WERI-Rb-1 (cell line): ENCODE data around the gene EFCAB6.

ENCODE experiments used
- DNase-seq: peaks from one replicate; pipeline ENCODE4 v3.0.0-alpha.2; 2020
- H3K27ac ChIP-seq: fragments of 250-450 bp; sonication (Bioruptor Pico); 2 replicates; pipeline ENCODE4 v1.5.1; 2020; ENCODE audit warnings: mild to moderate bottlenecking, moderate library complexity
- H3K27me3 ChIP-seq: fragments of 250-450 bp; sonication (Bioruptor Pico); 2 replicates; pipeline ENCODE4 v1.5.1; 2021; ENCODE audit warnings: mild to moderate bottlenecking, low read depth, moderate library complexity; ENCODE audit not compliant: insufficient read depth, severe bottlenecking
- H3K36me3 ChIP-seq: fragments of 250-450 bp; sonication (Bioruptor Pico); 2 replicates; pipeline ENCODE4 v1.5.1; 2020; ENCODE audit warnings: mild to moderate bottlenecking, moderate library complexity
- H3K4me3 ChIP-seq: 2 replicates; pipeline ENCODE4 v1.5.1; 2011; ENCODE audit warnings: low read depth, mild to moderate bottlenecking, control low read depth, low read length
- H3K9me3 ChIP-seq: fragments of 250-450 bp; sonication (Bioruptor Pico); 2 replicates; pipeline ENCODE4 v1.5.1; 2021; ENCODE audit warnings: mild to moderate bottlenecking, moderate library complexity; ENCODE audit not compliant: severe bottlenecking
- TF ChIP-seq, protein P1 (sequence below): IDR thresholded peaks from 2 replicates; pipeline ENCODE4 v1.5.1; 2011; ENCODE audit warnings: low read depth, mild to moderate bottlenecking, control low read depth, inconsistent platforms, low read length

The EFCAB6 gene

DNA sequence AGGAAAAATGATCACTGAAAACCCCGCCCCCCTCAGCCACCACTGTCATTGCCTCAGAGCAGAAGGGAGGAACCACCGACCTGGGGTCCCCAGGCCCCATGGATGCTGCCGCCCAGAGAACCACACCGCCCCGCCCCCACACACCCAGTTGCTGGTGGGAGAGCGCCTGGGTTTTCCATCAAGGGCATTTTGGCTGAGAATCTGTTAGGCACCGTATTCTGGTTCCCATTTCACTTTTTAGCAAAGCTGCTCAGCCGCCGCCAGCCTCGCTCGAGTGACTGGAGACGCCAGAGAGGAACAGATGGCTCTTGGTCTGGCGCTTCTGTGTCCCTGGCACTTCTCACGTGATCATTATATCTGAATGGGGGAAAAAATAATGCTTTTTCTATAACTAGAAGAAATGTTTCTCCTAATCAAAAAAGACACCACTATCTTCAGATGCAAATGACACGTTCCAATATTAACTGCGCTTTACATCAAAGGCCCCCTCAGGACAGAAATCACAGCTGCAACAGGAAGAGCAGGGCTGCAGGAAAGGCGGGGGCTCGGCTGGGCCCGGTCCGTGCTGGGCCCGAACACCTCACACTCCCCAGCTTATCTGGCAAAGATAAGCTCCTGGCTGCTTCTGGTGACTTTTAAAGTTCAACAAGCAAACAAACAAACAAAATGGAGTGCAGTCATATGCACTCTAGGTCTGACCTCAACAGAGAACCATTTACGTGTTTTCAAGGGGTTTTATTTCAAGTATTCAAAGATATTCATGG is 250.5 kb downstream of the EFCAB6 start:
- Histone ChIP-seq H3K27me3 (no peaks in the 10 kb centered on the region), H3K9me3 (peaks cover 3% of the 10 kb centered on the region), H3K27ac (peak overlapping the region; percentile 94), H3K36me3 (no peaks in the 10 kb centered on the region), H3K4me3 (peak overlapping the region; percentile 32; the same call in 1 of the 2 replicates)
- TF ChIP-seq, protein P1, sequence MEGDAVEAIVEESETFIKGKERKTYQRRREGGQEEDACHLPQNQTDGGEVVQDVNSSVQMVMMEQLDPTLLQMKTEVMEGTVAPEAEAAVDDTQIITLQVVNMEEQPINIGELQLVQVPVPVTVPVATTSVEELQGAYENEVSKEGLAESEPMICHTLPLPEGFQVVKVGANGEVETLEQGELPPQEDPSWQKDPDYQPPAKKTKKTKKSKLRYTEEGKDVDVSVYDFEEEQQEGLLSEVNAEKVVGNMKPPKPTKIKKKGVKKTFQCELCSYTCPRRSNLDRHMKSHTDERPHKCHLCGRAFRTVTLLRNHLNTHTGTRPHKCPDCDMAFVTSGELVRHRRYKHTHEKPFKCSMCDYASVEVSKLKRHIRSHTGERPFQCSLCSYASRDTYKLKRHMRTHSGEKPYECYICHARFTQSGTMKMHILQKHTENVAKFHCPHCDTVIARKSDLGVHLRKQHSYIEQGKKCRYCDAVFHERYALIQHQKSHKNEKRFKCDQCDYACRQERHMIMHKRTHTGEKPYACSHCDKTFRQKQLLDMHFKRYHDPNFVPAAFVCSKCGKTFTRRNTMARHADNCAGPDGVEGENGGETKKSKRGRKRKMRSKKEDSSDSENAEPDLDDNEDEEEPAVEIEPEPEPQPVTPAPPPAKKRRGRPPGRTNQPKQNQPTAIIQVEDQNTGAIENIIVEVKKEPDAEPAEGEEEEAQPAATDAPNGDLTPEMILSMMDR: no peak
- DNase-seq: peak; percentile 85

DNA sequence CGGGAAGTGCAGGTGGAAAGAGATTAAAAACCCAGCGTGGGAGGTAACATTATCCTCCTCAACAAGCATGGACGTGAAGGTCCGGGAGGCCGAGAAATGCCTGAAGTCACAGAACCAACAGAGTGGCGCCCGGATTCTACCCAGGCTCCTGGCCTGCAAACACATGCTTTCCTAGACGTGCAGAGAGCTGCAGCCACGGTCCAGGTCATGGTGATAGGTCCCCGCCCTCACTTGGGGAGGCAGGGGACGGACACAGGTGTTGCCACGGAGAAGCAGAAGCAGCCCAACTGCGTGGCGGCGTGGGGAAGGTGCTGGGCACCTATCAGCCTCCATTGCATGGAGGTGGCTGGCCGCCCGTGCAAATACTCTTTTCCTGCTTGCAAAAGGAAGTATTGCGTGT is 251.5 kb downstream of the EFCAB6 start:
- Histone ChIP-seq H3K27me3 (no peaks in the 10 kb centered on the region), H3K27ac (peak overlapping the region; percentile 94), H3K36me3 (no peaks in the 10 kb centered on the region), H3K9me3 (peaks cover 3% of the 10 kb centered on the region), H3K4me3 (no peak overlapping the region)
- DNase-seq: no peak
- TF ChIP-seq, protein P1: no peak

DNA sequence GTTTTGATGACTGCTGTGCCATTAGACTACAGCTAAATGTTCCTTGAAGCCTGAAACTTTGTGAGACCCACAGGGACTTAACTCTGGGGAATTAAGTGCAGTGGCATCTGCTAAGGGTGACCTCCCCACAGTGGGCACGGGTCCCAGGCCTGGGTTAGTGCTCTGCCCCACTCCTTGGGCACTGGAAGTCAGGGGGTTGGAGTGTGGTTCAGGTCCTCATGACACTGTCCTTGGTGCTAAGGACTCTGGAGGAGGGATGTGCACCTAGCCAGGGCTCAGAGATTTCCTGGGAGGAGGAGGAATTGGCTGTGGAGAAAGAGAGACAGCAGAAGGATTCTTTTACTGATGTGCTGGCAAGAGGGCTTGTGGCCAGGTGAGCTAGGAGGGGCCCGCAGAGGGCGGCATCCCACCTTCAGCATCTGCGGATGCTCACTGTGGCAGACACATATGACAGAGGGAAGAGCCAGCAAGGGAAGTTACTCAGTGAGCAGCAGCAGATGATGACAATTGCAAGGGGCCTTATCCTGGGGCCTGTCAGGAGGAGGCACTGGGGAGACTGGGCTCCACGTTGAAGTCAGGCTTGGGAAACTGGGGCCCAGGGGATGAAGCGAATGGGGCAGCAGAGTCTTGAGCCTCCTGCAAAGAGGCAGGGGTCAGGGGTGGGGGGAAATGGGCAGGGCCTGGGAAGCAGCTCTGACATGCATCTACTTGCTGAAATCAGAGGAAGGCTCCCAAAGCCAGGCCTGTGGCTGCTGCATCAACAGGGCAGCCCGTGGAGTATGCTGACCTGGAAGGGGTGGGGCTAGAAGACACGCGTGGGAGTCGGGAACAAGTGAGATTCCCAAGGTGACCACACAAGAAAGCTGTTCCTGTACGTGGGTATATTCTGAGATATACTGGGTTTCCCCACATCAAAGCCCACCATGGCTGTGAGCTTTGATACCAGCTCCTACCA is 256.3 kb downstream of the EFCAB6 start:
- H3K27ac ChIP-seq: no peak overlapping the region
- no peak overlapping the region for H3K4me3 ChIP-seq
- H3K36me3 ChIP-seq: no peaks in the 10 kb centered on the region
- no peaks in the 10 kb centered on the region for H3K27me3 ChIP-seq
- H3K9me3 ChIP-seq: no peaks in the 10 kb centered on the region
- no peak for DNase-seq
- TF ChIP-seq, protein P1: no peak

DNA sequence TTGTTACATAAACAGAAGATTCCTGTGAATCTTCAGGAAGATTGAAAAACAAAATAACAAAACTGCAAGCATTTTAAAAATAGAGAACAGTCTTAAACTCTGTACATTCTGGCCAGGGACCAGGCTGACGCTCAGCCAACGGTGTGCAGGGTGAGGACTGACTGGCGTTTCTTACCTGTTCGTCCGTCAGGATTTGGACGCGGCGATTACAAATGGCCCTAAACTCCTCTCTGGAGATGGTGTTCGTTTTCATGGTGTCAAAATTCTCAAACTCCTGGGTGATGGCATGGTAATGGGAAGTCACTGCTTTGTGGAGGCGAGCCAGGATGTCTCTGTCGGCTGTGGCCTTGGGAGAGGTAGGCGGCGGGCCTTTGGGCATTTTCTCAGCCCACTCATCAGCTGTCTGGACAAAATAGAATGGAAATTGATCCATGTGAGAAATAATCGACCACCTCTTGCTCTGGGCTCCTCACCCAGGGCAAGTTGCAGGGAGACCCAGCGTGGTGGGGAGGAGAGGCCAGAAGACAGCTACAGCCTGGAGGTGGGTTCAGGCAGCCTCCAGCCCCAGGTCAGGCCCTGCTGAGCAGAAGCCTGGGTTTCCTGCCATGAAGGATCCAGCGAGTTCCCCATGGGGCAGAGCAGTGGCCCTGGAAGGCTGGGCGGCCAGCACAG is 257.3 kb downstream of the EFCAB6 start:
- TF ChIP-seq, protein P1: no peak
- Histone ChIP-seq H3K36me3 (no peaks in the 10 kb centered on the region), H3K9me3 (no peaks in the 10 kb centered on the region)

DNA sequence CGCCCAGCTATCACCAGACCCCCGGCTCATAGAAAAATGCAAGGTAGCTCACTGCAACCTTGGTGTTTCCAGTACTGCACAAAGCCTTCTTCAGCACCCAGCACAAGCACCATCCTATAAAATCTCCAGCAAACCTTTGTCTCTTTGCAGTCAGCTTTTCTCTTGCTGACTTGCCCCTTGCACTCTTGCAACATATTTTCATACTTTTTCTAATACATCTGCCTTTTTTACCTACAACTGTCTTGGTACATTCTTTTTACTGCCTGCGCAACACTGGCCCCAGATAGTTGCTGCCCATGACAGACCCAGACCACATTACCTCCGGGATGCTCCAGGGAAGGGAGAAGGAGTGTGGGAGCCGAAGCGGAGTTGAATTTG is 257.9 kb downstream of the EFCAB6 start:
- H3K9me3 ChIP-seq: no peaks in the 10 kb centered on the region
- DNase-seq: no peak
- H3K4me3 ChIP-seq: no peak overlapping the region
- H3K27me3 ChIP-seq: no peaks in the 10 kb centered on the region
- no peaks in the 10 kb centered on the region for H3K36me3 ChIP-seq
- TF ChIP-seq, protein P1: no peak
- no peak overlapping the region for H3K27ac ChIP-seq

More for the DNA sequence above, 257.3 kb downstream of the EFCAB6 start:
- DNase-seq: no peak
- Histone ChIP-seq H3K4me3 (no peak overlapping the region), H3K27ac (no peak overlapping the region), H3K27me3 (no peaks in the 10 kb centered on the region)
